GM19395 (cell line): ENCODE results near the gene TEX44.

ENCODE experiments used
- ATAC-seq: cut with Tn5 transposase; IDR thresholded peaks from one replicate; pipeline ENCODE4 v1.9.1; 2021; ENCODE audit warnings: mild to moderate bottlenecking, moderate library complexity; ENCODE audit not compliant: unreplicated experiment

The TEX44 gene

GRCh38 chr2:231632559-231633142 is 40.0 kb downstream of the TEX44 start:
- no peak for ATAC-seq

- ATAC-seq, result no peak
Measured at GRCh38 chr2:231633241-231633976, 40.7 kb downstream of the TEX44 start.

GRCh38 chr2:231634412-231634811 is 41.7 kb downstream of the TEX44 start:
- no peak for ATAC-seq

GRCh38 chr2:231634951-231635875 is 42.5 kb downstream of the TEX44 start:
- no peak for ATAC-seq

- no peak for ATAC-seq
Measured at GRCh38 chr2:231640241-231640640, 47.6 kb downstream of the TEX44 start.

- ATAC-seq, result no peak
Measured at GRCh38 chr2:231640641-231641111, 48.0 kb downstream of the TEX44 start.

- ATAC-seq, result peak; percentile 64
Measured at GRCh38 chr2:231642631-231643494, 50.2 kb downstream of the TEX44 start.

GRCh38 chr2:231643495-231643888 is 50.8 kb downstream of the TEX44 start:
- ATAC-seq, result no peak
